Measurements from ENCODE around the gene DCLK3. TPM values are rescaled to one million over a fixed set of nuclear protein-coding genes. Genes with fewer than 3 reads are reported as not detected.

DCLK3 gene
- total and polyA plus RNA-seq, 2 donors (not counting 1 experiment from before 2014, with no cell fraction given): not detected

GRCh38 chr3:36686516-36686915, 77.8 kb downstream of the DCLK3 start:
- Histone ChIP-seq H3K79me2 (ENCODE audit: control insufficient read depth, insufficient read depth, low read length) (no peaks in the 10 kb centered on the region), H3K27me3 (replicated peaks in 1 of 4; ENCODE audit: control extremely low read depth in 1 of 4, control insufficient read depth in 3 of 4, insufficient read depth in 4 of 4, low read length in 3 of 4) (no peaks in the 10 kb centered on the region), H2AFZ (ENCODE audit: insufficient read depth, low read depth, low read length, poor library complexity, severe bottlenecking) (no peak overlapping the region), H3K4me2 (replicated peaks; ENCODE audit: low read depth, low read length, poor library complexity, severe bottlenecking) (no peak overlapping the region), H4K20me1 (ENCODE audit: control insufficient read depth, insufficient read depth, low read length, poor library complexity, severe bottlenecking) (no peaks in the 10 kb centered on the region), H3K9ac (ENCODE audit: low read length) (no peak overlapping the region), H3K4me3 (ENCODE audit: control extremely low read depth in 1 of 5, extremely low read depth in 1 of 5, insufficient read depth in 1 of 5, low read depth in 2 of 5, low read length in 4 of 5) (no peak overlapping the region), H3K27ac (ENCODE audit: low read length in 2 of 2) (no peak overlapping the region), H3K36me3 (replicated peaks in 1 of 2; ENCODE audit: control extremely low read depth in 1 of 2, control insufficient read depth in 1 of 2, extremely low read depth in 1 of 2, insufficient read depth in 2 of 2, low read length in 1 of 2) (no peaks in the 10 kb centered on the region), H3K4me1 (ENCODE audit: control insufficient read depth in 2 of 2, insufficient read depth in 2 of 2, low read length in 2 of 2) (peaks cover 0 to 5% of the 10 kb centered on the region in 2 donors), H3K9me3 (ENCODE audit: control extremely low read depth in 1 of 3, control insufficient read depth in 2 of 3, insufficient read depth in 1 of 3, low read length in 2 of 3) (peaks cover 0 to 9% (median 3%) of the 10 kb centered on the region in 3 donors)
- DNase-seq (no peak), ATAC-seq (ENCODE audit: low read depth) (no peak)
- Mint-ChIP-seq H3K27ac (no peak overlapping the region), H3K4me1 (peaks cover 5% of the 10 kb centered on the region), H3K9me3 (ENCODE audit: insufficient read depth) (peaks cover 1% of the 10 kb centered on the region), H3K27me3 (no peaks in the 10 kb centered on the region), H3K4me3 (no peak overlapping the region)
- ChIA-PET POLR2A (no interaction called here), CTCF (no interaction called here)
- no peak for TF ChIP-seq EZH2 (IDR thresholded peaks at IDR 0.05; ENCODE audit: borderline replicate concordance, insufficient read depth, low read depth, low read length, poor library complexity, severe bottlenecking)
- TF ChIP-seq, protein P1, sequence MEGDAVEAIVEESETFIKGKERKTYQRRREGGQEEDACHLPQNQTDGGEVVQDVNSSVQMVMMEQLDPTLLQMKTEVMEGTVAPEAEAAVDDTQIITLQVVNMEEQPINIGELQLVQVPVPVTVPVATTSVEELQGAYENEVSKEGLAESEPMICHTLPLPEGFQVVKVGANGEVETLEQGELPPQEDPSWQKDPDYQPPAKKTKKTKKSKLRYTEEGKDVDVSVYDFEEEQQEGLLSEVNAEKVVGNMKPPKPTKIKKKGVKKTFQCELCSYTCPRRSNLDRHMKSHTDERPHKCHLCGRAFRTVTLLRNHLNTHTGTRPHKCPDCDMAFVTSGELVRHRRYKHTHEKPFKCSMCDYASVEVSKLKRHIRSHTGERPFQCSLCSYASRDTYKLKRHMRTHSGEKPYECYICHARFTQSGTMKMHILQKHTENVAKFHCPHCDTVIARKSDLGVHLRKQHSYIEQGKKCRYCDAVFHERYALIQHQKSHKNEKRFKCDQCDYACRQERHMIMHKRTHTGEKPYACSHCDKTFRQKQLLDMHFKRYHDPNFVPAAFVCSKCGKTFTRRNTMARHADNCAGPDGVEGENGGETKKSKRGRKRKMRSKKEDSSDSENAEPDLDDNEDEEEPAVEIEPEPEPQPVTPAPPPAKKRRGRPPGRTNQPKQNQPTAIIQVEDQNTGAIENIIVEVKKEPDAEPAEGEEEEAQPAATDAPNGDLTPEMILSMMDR (IDR thresholded peaks at IDR 0.05): no peak
- intact Hi-C loops (cut with micrococcal nuclease): no loop called here

- no CpG with 5 or more reads among the region's 1 CpG for WGBS (ENCODE audit: insufficient coverage)
- intact Hi-C loops (cut with micrococcal nuclease): no loop called here
- no peaks in the 10 kb centered on the region for H3K79me2 ChIP-seq (ENCODE audit: control insufficient read depth, insufficient read depth, low read length)
- Mint-ChIP-seq H3K4me3 (no peak overlapping the region), H3K27ac (no peak overlapping the region), H3K9me3 (ENCODE audit: insufficient read depth) (peaks cover 8% of the 10 kb centered on the region), H3K27me3 (no peaks in the 10 kb centered on the region), H3K4me1 (peaks cover 6% of the 10 kb centered on the region)
- no peak overlapping the region for H3K9ac ChIP-seq (ENCODE audit: low read length)
- no peaks in the 10 kb centered on the region for H3K27me3 ChIP-seq (replicated peaks in 1 of 4; ENCODE audit: control extremely low read depth in 1 of 4, control insufficient read depth in 3 of 4, insufficient read depth in 4 of 4, low read length in 3 of 4)
- peaks cover 0 to 5% of the 10 kb centered on the region in 2 donors for H3K4me1 ChIP-seq (ENCODE audit: control insufficient read depth in 2 of 2, insufficient read depth in 2 of 2, low read length in 2 of 2)
- H2AFZ ChIP-seq (ENCODE audit: insufficient read depth, low read depth, low read length, poor library complexity, severe bottlenecking): no peak overlapping the region
- peaks cover 11 to 37% (median 16%) of the 10 kb centered on the region in 3 donors for H3K9me3 ChIP-seq (ENCODE audit: control extremely low read depth in 1 of 3, control insufficient read depth in 2 of 3, insufficient read depth in 1 of 3, low read length in 2 of 3)
- no peaks in the 10 kb centered on the region for H4K20me1 ChIP-seq (ENCODE audit: control insufficient read depth, insufficient read depth, low read length, poor library complexity, severe bottlenecking)
- H3K4me3 ChIP-seq (ENCODE audit: control extremely low read depth in 1 of 5, extremely low read depth in 1 of 5, insufficient read depth in 1 of 5, low read depth in 2 of 5, low read length in 4 of 5): no peak overlapping the region
- H3K36me3 ChIP-seq (replicated peaks in 1 of 2; ENCODE audit: control extremely low read depth in 1 of 2, control insufficient read depth in 1 of 2, extremely low read depth in 1 of 2, insufficient read depth in 2 of 2, low read length in 1 of 2): no peaks in the 10 kb centered on the region
- DNase-seq: no peak
- CTCF ChIA-PET: no interaction called here
- H3K27ac ChIP-seq (ENCODE audit: low read length in 2 of 2): no peak overlapping the region
- no peak for ATAC-seq (ENCODE audit: low read depth)
- POLR2A ChIA-PET: no interaction called here
- H3K4me2 ChIP-seq (replicated peaks; ENCODE audit: low read depth, low read length, poor library complexity, severe bottlenecking): no peak overlapping the region
- no peak for TF ChIP-seq EZH2 (IDR thresholded peaks at IDR 0.05; ENCODE audit: borderline replicate concordance, insufficient read depth, low read depth, low read length, poor library complexity, severe bottlenecking)
- TF ChIP-seq, protein P1 (IDR thresholded peaks at IDR 0.05): no peak
Measured at GRCh38 chr3:36681867-36682266, 82.5 kb downstream of the DCLK3 start.

All from B cell (primary cell).